Right ventricle myocardium inferior (tissue), 1 donor: ENCODE results near the gene FOXP4. TPM values are rescaled to one million over a fixed set of nuclear protein-coding genes. Genes with fewer than 3 reads are reported as not detected.

Experiments used
- ATAC-seq: fragments of 200-7000 bp; cut with Tn5 transposase; one replicate; pipeline ENCODE4 v1.9.1; 2020; ENCODE audit warnings: mild to moderate bottlenecking, moderate library complexity
- DNase-seq: peaks from one replicate; pipeline ENCODE4 v3.0.0; 2021; ENCODE audit errors: missing footprints
- intact Hi-C: fragments of 100-400 bp; cut with DNase I; formaldehyde crosslinking; loops from one replicate; pipeline ENCODE4 v1.11.0; 2022
- total RNA-seq: library from RNA; stranded (reverse); fragmentation: NEBNext Ultra II Directional; extraction: Animal tissue kit (Norgen Biotek cat#: 25700); gene quantifications from one replicate; pipeline ENCODE4 v1.2.1, GENCODE V29; 2021
- donor health status: DM: no; HTN: yes; CAD: no; lungs with severe emphysema.

The FOXP4 gene
- total RNA-seq, 1 donor from 2014 or later: 13.9 TPM

- intact Hi-C loops: no loop called here
- ATAC-seq (no peak), DNase-seq (no peak)
Observed at GRCh38 chr6:41573276-41573675, 27.1 kb downstream of the FOXP4 start.

- ATAC-seq: no peak
- intact Hi-C loops: no loop called here
- DNase-seq: no peak
Observed at GRCh38 chr6:41573985-41574384, 27.8 kb downstream of the FOXP4 start.

GRCh38 chr6:41575598-41575997 is 29.4 kb downstream of the FOXP4 start:
- DNase-seq (no peak), ATAC-seq (no peak)
- intact Hi-C loops: no loop called here

GRCh38 chr6:41576667-41577066 is 30.5 kb downstream of the FOXP4 start:
- ATAC-seq (no peak), DNase-seq (no peak)
- intact Hi-C loops: no loop called here

GRCh38 chr6:41577356-41578216 is 31.4 kb downstream of the FOXP4 start:
- DNase-seq (no peak), ATAC-seq (no peak)
- intact Hi-C loops: no loop called here

- intact Hi-C loops: no loop called here
- ATAC-seq (no peak), DNase-seq (no peak)
Observed at GRCh38 chr6:41578217-41579087, 32.3 kb downstream of the FOXP4 start.

GRCh38 chr6:41579088-41579610 is 33.0 kb downstream of the FOXP4 start:
- no peak for DNase-seq
- ATAC-seq: no peak
- intact Hi-C loops: no loop called here

GRCh38 chr6:41580690-41581089 is 34.5 kb downstream of the FOXP4 start:
- DNase-seq (peak; percentile 37), ATAC-seq (no peak)
- intact Hi-C loops: no loop called here

GRCh38 chr6:41581381-41581991 is 35.3 kb downstream of the FOXP4 start:
- DNase-seq (peak; percentile 76), ATAC-seq (peak; percentile 23)
- intact Hi-C loops: no loop called here

- ATAC-seq (no peak), DNase-seq (peak; percentile 17)
- intact Hi-C loops: no loop called here
Observed at GRCh38 chr6:41582540-41582939, 36.4 kb downstream of the FOXP4 start.

- intact Hi-C loops: no loop called here
- DNase-seq: peak; percentile 9
- ATAC-seq: no peak
Observed at GRCh38 chr6:41583565-41583964, 37.4 kb downstream of the FOXP4 start.

GRCh38 chr6:41584205-41584604 is 38.0 kb downstream of the FOXP4 start:
- ATAC-seq (peak; percentile 47), DNase-seq (no peak)
- intact Hi-C loops: no loop called here

GRCh38 chr6:41584668-41585205 is 38.6 kb downstream of the FOXP4 start:
- peak; percentile 29 for ATAC-seq
- peak; percentile 44 for DNase-seq
- intact Hi-C loops: no loop called here

- no peak for ATAC-seq
- peak; percentile 26 for DNase-seq
- intact Hi-C loops: no loop called here
Observed at GRCh38 chr6:41585605-41586004, 39.4 kb downstream of the FOXP4 start.

GRCh38 chr6:41586252-41587007 is 40.2 kb downstream of the FOXP4 start:
- ATAC-seq: no peak
- peak; percentile 51 for DNase-seq
- intact Hi-C loops: no loop called here

GRCh38 chr6:41587131-41587879 is 41.1 kb downstream of the FOXP4 start:
- DNase-seq: peak; percentile 58
- no peak for ATAC-seq
- intact Hi-C loops: no loop called here

GRCh38 chr6:41588111-41588510 is 41.9 kb downstream of the FOXP4 start:
- DNase-seq: peak; percentile 28
- intact Hi-C loops: no loop called here
- no peak for ATAC-seq

GRCh38 chr6:41589223-41589622 is 43.0 kb downstream of the FOXP4 start:
- DNase-seq (peak; percentile 55), ATAC-seq (no peak)
- intact Hi-C loops: no loop called here
